HL-60/S4 treated with retinoic acid at 250 ng/mL for 4 days and 3 days (cell line): Measurements from ENCODE around the gene NXF2.
"Not testable (repeated sequence)": the region's sequence is repeated elsewhere in the genome, so short reads cannot be mapped to it uniquely, and the experiment has no call there.

Source experiments
- in situ Hi-C: fragments of 300-500 bp; cut with MboI; formaldehyde crosslinking; loops from 2 replicates; pipeline ENCODE4 v1.7.0; 2022; ENCODE audit warnings: low sequenced_read_pairs

Gene NXF2

GRCh38 chrX:102246893-102247292, at the start of gene NXF2:
Gene NXF2, plus strand, starts transcription at chrX:102247167. Its CDS starts 59,912 bp downstream, at chrX:102307079.
- in situ Hi-C loops: not testable (repeated sequence)

- in situ Hi-C loops: not testable (repeated sequence)
Observed at GRCh38 chrX:102207940-102208339, 39.0 kb upstream of the NXF2 start.

- in situ Hi-C loops: not testable (repeated sequence)
Observed at GRCh38 chrX:102214986-102215385, 32.0 kb upstream of the NXF2 start, which contains the start of gene TCP11X1. Gene TCP11X1, plus strand, starts transcription at chrX:102215301.

GRCh38 chrX:102216497-102216896, 30.5 kb upstream of the NXF2 start:
- in situ Hi-C loops: not testable (repeated sequence)

- in situ Hi-C loops: not testable (repeated sequence)
Observed at GRCh38 chrX:102235678-102236077, 11.3 kb upstream of the NXF2 start.

GRCh38 chrX:102240265-102240664, 6.7 kb upstream of the NXF2 start:
- in situ Hi-C loops: not testable (repeated sequence)

- in situ Hi-C loops: not testable (repeated sequence)
Observed at GRCh38 chrX:102272231-102272630, 25.3 kb downstream of the NXF2 start.

- in situ Hi-C loops: no loop called here
Observed at GRCh38 chrX:102338162-102338561, 91.2 kb downstream of the NXF2 start.

GRCh38 chrX:102339312-102340298, 92.6 kb downstream of the NXF2 start:
- in situ Hi-C loops: no loop called here

- in situ Hi-C loops: no loop called here
Observed at GRCh38 chrX:102341867-102342266, 94.9 kb downstream of the NXF2 start.

GRCh38 chrX:102345916-102346315, 98.9 kb downstream of the NXF2 start:
- in situ Hi-C loops: no loop called here
